H1 (cell line): ENCODE measurements around the gene MATN1. TPM values are rescaled to one million over a fixed set of nuclear protein-coding genes. Genes with fewer than 3 reads are reported as not detected.

Source experiments
- CHD1 ChIP-seq: IDR thresholded peaks from 2 replicates; pipeline ENCODE4 v1.6.1; 2012; ENCODE audit warnings: low read depth, low read length, improper control_type of control experiment
- CHD7 ChIP-seq: fragments of 300-600 bp; sonication (generic); IDR thresholded peaks from 2 replicates; pipeline ENCODE4 v1.7.1; 2012; ENCODE audit warnings: low read length, moderate library complexity, mild to moderate bottlenecking, inconsistent platforms; ENCODE audit not compliant: insufficient replicate concordance
- E2F6 ChIP-seq: IDR thresholded peaks from 2 replicates; pipeline ENCODE4 v1.6.1; 2012; ENCODE audit warnings: inconsistent platforms
- POLR2A ChIP-seq, 2 experiments: IDR thresholded peaks; 1 replicate in 1 of 2; 2 replicates in 1 of 2; pipeline ENCODE4 v1.6.1; 2011; ENCODE audit warnings: low read depth in 2 of 2, low read length in 2 of 2, mild to moderate bottlenecking in 2 of 2; ENCODE audit errors: control extremely low read depth in 1 of 2
- POLR2AphosphoS5 ChIP-seq: IDR thresholded peaks from 2 replicates; pipeline ENCODE4 v1.6.1; 2011; ENCODE audit warnings: low read depth, low read length
- SIRT6 ChIP-seq: IDR thresholded peaks from one replicate; pipeline ENCODE4 v1.7.1; 2012; ENCODE audit warnings: low read length, inconsistent platforms
- SP4 ChIP-seq: IDR thresholded peaks from 2 replicates; pipeline ENCODE4 v1.6.1; 2012; ENCODE audit warnings: low read length, inconsistent platforms
- polyA plus RNA-seq, 7 experiments: library from polyadenylated mRNA; depleted of rRNA in 3 of 7; stranded (reverse) in 5 of 7; unstranded in 2 of 7; fragments of >200 nt in 5 of 7; fragments of 200-250 nt in 2 of 7; gene quantifications; 1 replicate in 5 of 7; 2 replicates in 1 of 7; 4 replicates in 1 of 7; pipeline versions ENCODE4 v1.2.1 to v1.2.3, GENCODE V29; 2011 to 2013; ENCODE audit warnings: missing spikeins in 2 of 7, mixed read lengths in 2 of 7
- total RNA-seq: library from RNA; stranded (reverse); fragmentation: NEBNext Ultra II Directional; extraction: Animal tissue kit (Norgen Biotek cat#: 25700); gene quantifications from 2 replicates; pipeline ENCODE4 v1.2.1, GENCODE V29; 2021

The MATN1 gene
- total and polyA plus RNA-seq, 2 of the 8 experiments (the other 6 are each of a cell fraction or from before 2014, with no cell fraction given), result 0.12 to 0.28 TPM

- TF ChIP-seq CHD7 (no peak), POLR2A (IDR thresholded peaks at IDR 0.05; ENCODE audit: control extremely low read depth in 1 of 2, low read depth in 2 of 2, low read length in 2 of 2) (no peak), SP4 (no peak), E2F6 (no peak), CHD1 (no peak), POLR2AphosphoS5 (no peak), SIRT6 (no peak)
Observed at GRCh38 chr1:30749691-30750583, 26.6 kb upstream of the MATN1 start (continued).
